GM23338 (cell line): ENCODE data around the gene SLC12A7. TPM values are rescaled to one million over a fixed set of nuclear protein-coding genes. Genes with fewer than 3 reads are reported as not detected.

Experiments
- ATAC-seq: fragments of 200-7000 bp; cut with Tn5 transposase; 3 replicates; pipeline ENCODE4 v1.9.1; 2020
- DNase-seq: peaks from one replicate; pipeline ENCODE4 v3.0.0-alpha.2; 2015; ENCODE audit warnings: low spot score
- H2AFZ ChIP-seq: fragments of 200-600 bp; sonication (generic); 2 replicates; pipeline ENCODE4 v1.8.0; 2016; ENCODE audit warnings: antibody characterized with exemption, mild to moderate bottlenecking, moderate library complexity
- H3F3A ChIP-seq: fragments of 200-600 bp; sonication (generic); replicated peaks from 2 replicates; pipeline ENCODE4 v1.8.0; 2017; ENCODE audit warnings: antibody characterized with exemption, mixed run types, low read depth
- H3K27ac ChIP-seq: fragments of 200-600 bp; sonication (generic); 2 replicates; pipeline ENCODE4 v1.6.1; 2016; ENCODE audit warnings: low read depth
- H3K27me3 ChIP-seq: fragments of 200-600 bp; sonication (generic); 2 replicates; pipeline ENCODE4 v1.8.0; 2016; ENCODE audit warnings: mild to moderate bottlenecking, mixed run types, moderate library complexity; ENCODE audit not compliant: insufficient read depth
- H3K36me3 ChIP-seq: fragments of 200-600 bp; sonication (generic); 2 replicates; pipeline ENCODE4 v1.8.0; 2016; ENCODE audit warnings: mild to moderate bottlenecking; ENCODE audit not compliant: insufficient read depth
- H3K4me1 ChIP-seq: fragments of 200-600 bp; sonication (generic); 2 replicates; pipeline ENCODE4 v1.8.0; 2016; ENCODE audit warnings: mild to moderate bottlenecking, moderate library complexity; ENCODE audit not compliant: insufficient read depth
- H3K4me2 ChIP-seq: fragments of 200-600 bp; sonication (generic); 2 replicates; pipeline ENCODE4 v1.7.1; 2017; ENCODE audit warnings: mixed run types
- H3K4me3 ChIP-seq: fragments of 200-600 bp; sonication (generic); 2 replicates; pipeline ENCODE4 v1.6.1; 2016; ENCODE audit warnings: mixed run types
- H3K79me2 ChIP-seq: fragments of 200-600 bp; sonication (generic); replicated peaks from 2 replicates; pipeline ENCODE4 v1.8.0; 2017; ENCODE audit warnings: mild to moderate bottlenecking; ENCODE audit not compliant: insufficient read depth
- H3K9me2 ChIP-seq: fragments of 200-600 bp; sonication (generic); 2 replicates; pipeline ENCODE4 v1.8.0; 2017; ENCODE audit not compliant: insufficient read depth
- H4K20me1 ChIP-seq: fragments of 200-600 bp; sonication (generic); replicated peaks from 2 replicates; pipeline ENCODE4 v1.8.0; 2017; ENCODE audit warnings: mild to moderate bottlenecking; ENCODE audit not compliant: insufficient read depth
- H3K27ac Mint-ChIP-seq: 2 replicates; pipeline ENCODE4 v1.8.0; 2020; ENCODE audit warnings: inconsistent platforms, mild to moderate bottlenecking, moderate library complexity, mixed read lengths
- H3K27me3 Mint-ChIP-seq: 3 replicates; pipeline ENCODE4 v1.8.0; 2022; ENCODE audit warnings: low read depth, mild to moderate bottlenecking, moderate library complexity, mixed read lengths, inconsistent platforms; ENCODE audit not compliant: insufficient read depth, poor library complexity
- H3K36me3 Mint-ChIP-seq: 3 replicates; pipeline ENCODE4 v1.8.0; 2021; ENCODE audit warnings: low read depth, mild to moderate bottlenecking, inconsistent platforms, moderate library complexity, mixed read lengths
- H3K4me1 Mint-ChIP-seq: 3 replicates; pipeline ENCODE4 v1.8.0; 2020; ENCODE audit warnings: mild to moderate bottlenecking, inconsistent platforms, mixed read lengths
- H3K4me3 Mint-ChIP-seq: 3 replicates; pipeline ENCODE4 v1.8.0; 2021; ENCODE audit warnings: moderate library complexity, mild to moderate bottlenecking, inconsistent platforms, mixed read lengths
- H3K9me3 Mint-ChIP-seq: 3 replicates; pipeline ENCODE4 v1.8.0; 2020; ENCODE audit warnings: moderate library complexity, mild to moderate bottlenecking, inconsistent platforms, mixed read lengths
- CREB1 ChIP-seq: fragments of 250-450 bp; sonication (Bioruptor Pico); IDR thresholded peaks from 2 replicates; pipeline ENCODE4 v1.5.0; 2020; ENCODE audit warnings: low read depth, mild to moderate bottlenecking, moderate library complexity
- EZH2phosphoT487 ChIP-seq: fragments of 200-600 bp; sonication (generic); IDR thresholded peaks from one replicate; pipeline ENCODE4 v1.8.1; 2018; ENCODE audit warnings: antibody characterized with exemption; ENCODE audit not compliant: unreplicated experiment
- POLR2AphosphoS5 ChIP-seq: IDR thresholded peaks from 2 replicates; pipeline ENCODE4 v1.6.1; 2016; ENCODE audit warnings: antibody characterized with exemption, low read depth
- REST ChIP-seq: IDR thresholded peaks from one replicate; pipeline ENCODE4 v1.6.1; 2018; ENCODE audit warnings: antibody characterized with exemption; ENCODE audit not compliant: unreplicated experiment
- ZNF462 ChIP-seq: fragments of 250-450 bp; sonication (Bioruptor Pico); IDR thresholded peaks from 2 replicates; pipeline ENCODE4 v1.5.0; 2020; ENCODE audit warnings: mild to moderate bottlenecking, moderate library complexity
- polyA plus RNA-seq: library from polyadenylated mRNA; unstranded; fragments of >200 nt; fragmentation: Nextera tagmentation; extraction: Ambion mirVana; gene quantifications from 2 replicates; pipeline ENCODE4 v1.2.1, GENCODE V29; 2016
- total RNA-seq: library from RNA; depleted of rRNA; stranded (reverse); fragments of >200 nt; shearing (Covaris generic); gene quantifications from 2 replicates; pipeline ENCODE4 v1.2.3, GENCODE V29; 2014

SLC12A7 gene
- total and polyA plus RNA-seq, 2 experiments from 2014 or later = 7.4 to 32.2 TPM

- TF ChIP-seq ZNF462 (CRISPR knock-in tag) (no peak), REST (no peak), POLR2AphosphoS5 (no peak), EZH2phosphoT487 (no peak)
Observed at GRCh38 chr5:1014781-1015221, 97.1 kb downstream of the SLC12A7 start (continued).

- Histone ChIP-seq H3K4me1 (peaks cover 8% of the 10 kb centered on the region; the same call in 1 of the 2 replicates), H3K79me2 (no peaks in the 10 kb centered on the region), H4K20me1 (no peaks in the 10 kb centered on the region; the same call in 1 of the 2 replicates), H3K27me3 (peaks cover 15% of the 10 kb centered on the region), H3K36me3 (no peaks in the 10 kb centered on the region), H3K9me2 (no peaks in the 10 kb centered on the region), H3K27ac (no peak overlapping the region), H3K4me2 (no peak overlapping the region), H3F3A (no peaks in the 10 kb centered on the region; the same call in 1 of the 2 replicates), H3K4me3 (no peak overlapping the region), H2AFZ (no peak overlapping the region)
- peaks cover 20% of the 10 kb centered on the region for H3K4me1 Mint-ChIP-seq
- no peak overlapping the region for H3K4me3 Mint-ChIP-seq
- no peak overlapping the region for H3K27ac Mint-ChIP-seq
- ATAC-seq (no peak), DNase-seq (no peak)
- no peak for TF ChIP-seq CREB1 (CRISPR knock-in tag)
- peaks cover 26% of the 10 kb centered on the region for H3K27me3 Mint-ChIP-seq
- no peaks in the 10 kb centered on the region; the same call in 2 of the 3 replicates for H3K36me3 Mint-ChIP-seq
- no peaks in the 10 kb centered on the region for H3K9me3 Mint-ChIP-seq
Observed at GRCh38 chr5:1014346-1014745, 97.5 kb downstream of the SLC12A7 start.
